Stimulated activated CD8-positive, alpha-beta memory T cell treated with anti-CD3 and anti-CD28 coated beads, Interleukin-2, amount 100 ng/mL, for 48 hours (primary cell): ENCODE data around the gene MOGAT1.
"Not testable (repeated sequence)": the region's sequence is repeated elsewhere in the genome, so short reads cannot be mapped to it uniquely, and the experiment has no call there.

Experiments
- DNase-seq, 2 donors: peaks; one replicate each; pipeline ENCODE4 v3.0.0-alpha.2; 2020; ENCODE audit warnings: low read depth in 2 of 2

The MOGAT1 gene

DNA sequence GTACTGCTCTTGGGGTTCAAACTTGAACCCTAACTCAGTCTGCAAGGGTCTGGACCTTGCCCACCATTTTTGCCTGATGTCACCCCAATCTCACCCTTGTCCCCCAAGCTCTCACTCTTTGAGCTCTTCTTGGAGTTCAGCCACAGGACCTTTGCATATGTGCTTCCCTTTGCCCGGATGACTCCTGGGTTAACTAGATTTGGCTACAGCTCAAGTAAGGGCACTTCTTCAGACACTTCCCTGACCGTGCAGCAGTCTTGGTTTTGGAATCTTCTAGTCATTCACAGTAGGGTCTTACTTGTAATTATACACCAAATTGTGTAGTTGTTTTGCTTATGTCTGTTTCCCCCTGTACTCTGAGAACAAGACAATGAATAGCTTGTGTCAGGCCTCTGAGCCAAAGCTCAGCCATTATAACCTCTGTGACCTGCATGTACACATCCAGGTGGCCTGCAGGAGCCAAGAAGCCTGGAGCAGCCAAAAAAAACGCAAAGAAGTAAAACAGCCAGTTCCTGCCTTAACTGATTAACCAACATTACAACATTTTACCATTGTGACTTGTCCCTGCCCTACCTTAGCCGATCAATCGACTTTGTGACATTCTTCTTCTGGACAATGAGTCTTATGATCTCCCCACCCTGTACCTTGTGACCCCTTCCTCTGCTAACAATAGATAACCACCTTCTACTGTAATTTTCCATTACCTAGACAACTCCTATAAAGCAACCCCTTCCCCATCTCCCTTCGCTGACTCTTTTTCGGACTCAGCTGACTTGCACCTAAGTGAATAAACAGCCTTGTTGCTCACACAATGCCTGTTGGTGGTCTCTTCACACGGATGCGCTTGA, 1.0 kb upstream of the MOGAT1 start:
- no peak for DNase-seq

DNA sequence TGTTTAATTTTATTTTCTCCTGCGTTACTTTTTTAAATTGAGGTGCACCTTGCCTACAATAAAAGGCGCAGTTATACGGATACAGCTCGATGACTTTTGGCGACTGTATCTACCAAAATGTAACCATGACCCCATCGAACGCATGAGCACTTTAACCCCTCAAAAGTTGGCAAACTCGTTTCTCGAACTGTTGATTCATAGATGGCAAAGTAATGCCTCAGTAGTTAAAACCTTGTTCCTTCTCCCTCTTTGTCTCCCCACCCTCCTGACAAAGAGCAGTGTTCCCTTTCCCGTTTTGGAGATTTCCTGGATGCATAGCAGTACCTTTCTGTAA, 577 bp downstream of the MOGAT1 start:
- no peak for DNase-seq

DNA sequence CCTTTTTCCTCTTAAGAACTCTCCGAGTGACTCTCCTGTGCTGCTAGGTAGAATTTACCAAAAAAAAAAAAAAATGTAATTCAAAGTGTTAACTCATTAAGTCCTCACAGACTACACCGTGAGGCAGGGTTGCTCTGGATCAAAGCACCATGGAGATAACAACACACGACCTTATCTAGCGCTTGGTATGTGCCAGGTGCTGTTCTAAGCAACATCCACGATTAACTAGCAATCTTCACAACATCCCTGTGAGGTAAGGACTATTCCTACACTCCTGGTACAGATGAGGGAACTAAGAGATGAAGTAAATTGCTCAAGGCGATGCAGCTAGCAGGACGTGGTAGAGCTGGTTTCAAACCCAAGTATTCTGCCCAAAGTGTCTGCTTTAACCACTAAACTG, 1.8 kb downstream of the MOGAT1 start:
- no peak for DNase-seq

DNA sequence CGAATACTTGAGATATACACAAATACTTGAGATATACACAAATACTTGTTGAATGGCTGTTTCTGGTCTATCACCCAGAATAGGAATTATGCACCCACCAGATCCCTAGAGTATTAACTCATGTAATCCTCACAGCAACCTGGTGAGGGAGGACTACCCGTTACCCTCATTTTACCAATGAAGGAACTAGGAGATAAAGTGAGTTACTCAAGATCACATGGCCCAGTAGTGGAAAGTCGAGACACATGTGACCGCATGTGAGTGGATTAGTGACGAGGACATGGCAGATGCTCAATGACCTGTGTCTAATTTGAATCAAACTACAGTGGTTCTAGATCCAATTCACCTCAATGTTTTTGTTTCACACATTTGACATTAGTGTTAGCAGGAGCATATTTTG, 2.4 kb downstream of the MOGAT1 start:
- DNase-seq: no peak

DNA sequence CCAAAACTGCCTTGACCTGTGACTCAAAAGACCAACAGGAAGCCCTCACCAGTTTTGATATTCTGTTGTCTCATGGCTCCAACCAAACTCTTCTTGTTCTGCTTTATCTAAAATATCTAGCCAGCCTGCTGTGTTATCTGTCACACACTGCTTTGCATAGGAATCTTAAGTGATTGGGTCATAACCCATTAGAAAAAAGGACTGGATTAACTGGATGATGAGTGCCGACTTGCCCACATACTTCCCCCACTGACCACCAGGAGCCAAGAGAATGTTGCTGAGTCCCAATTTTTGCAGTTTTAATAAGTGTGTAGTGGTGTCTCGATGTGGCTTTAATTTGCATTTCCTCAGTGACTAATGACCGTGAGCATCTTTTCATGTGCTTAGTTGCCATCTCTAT, 6.5 kb downstream of the MOGAT1 start:
- no peak for DNase-seq

DNA sequence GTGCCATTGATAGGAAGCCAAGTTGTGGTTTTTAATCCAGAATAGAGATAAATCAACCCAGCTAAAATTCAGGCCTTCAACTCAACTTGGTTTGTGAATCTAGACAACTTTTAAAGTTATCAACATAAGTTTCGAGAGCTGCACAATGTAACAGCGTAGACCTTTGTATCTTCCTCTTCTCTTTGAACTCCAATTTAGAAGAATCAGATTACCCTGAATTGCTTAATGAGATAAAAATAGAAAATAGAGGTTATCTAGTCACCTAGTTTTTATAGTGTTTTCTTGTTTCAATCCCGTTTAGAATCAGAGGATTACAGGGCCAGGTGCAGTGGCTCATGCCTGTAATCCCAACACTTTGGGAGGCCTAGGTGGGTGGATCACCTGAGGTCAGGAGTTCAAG, 12.3 kb downstream of the MOGAT1 start:
- DNase-seq: no peak

DNA sequence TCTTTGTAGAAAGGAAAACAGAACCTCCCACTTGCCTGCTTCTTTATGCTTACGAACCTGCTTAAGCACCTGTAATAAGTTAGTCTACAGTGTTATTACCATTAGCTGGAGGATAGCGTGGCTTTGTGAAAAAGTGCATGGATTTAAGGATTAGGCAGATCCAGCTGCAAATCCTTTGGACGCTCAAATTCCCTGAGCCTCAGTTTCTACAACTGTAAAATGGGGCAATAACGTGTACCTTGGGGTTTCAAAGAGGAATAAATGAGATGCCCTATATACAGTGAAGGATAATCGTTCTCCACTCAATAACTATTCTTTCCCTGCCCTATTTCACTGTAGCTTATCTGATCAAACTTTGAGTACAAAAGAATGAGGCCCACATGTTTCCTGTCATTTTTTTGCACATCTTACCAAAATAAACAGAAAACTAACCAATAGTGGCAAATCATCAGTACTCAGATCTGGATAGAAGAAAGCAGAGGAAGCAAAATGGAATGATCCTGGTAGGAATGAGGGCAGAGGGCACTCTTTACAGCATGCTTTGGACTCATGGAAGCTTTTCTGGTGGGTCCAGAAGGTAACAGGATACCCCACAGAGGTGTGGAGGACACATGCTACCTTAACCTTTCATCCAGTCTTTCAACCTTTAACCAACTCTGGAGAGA, 14.8 kb downstream of the MOGAT1 start:
- DNase-seq: no peak

DNA sequence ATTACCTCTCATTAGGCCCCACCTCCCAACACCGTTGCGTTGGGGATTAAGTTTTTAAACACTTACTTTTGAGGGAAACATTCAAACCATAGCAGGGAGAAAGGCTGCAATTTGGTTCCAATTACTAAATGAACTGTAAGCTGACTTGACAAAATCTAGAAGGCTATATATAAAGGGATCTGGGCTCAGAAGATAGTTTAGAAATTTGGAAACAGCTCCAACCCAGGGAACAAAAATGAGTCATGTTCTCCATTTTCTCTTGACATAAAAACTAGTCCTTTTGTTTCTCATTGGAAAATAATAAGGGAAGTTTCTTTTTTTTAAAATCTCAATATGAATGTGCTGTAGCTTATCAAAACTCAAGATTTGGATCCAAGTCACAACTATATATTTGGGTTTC, 17.5 kb downstream of the MOGAT1 start:
- no peak for DNase-seq

DNA sequence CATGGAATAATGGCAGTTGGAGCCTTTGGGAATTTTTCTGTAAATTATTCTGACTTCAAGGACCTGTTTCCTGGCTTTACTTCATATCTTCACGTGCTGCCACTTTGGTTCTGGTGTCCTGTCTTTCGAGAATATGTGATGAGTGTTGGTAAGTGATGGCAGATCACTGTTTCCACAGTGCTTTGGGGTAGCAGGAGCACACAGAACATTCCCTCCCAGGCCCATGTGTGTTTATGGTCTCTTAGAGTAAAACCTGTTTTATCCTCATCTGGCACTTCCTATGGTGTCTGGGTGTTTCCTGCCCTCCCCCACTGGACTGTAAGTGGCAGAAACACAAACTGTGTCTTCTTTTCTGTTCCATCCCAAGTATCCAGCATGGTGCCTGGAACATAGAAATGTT, 17.9 kb downstream of the MOGAT1 start:
- no peak for DNase-seq

DNA sequence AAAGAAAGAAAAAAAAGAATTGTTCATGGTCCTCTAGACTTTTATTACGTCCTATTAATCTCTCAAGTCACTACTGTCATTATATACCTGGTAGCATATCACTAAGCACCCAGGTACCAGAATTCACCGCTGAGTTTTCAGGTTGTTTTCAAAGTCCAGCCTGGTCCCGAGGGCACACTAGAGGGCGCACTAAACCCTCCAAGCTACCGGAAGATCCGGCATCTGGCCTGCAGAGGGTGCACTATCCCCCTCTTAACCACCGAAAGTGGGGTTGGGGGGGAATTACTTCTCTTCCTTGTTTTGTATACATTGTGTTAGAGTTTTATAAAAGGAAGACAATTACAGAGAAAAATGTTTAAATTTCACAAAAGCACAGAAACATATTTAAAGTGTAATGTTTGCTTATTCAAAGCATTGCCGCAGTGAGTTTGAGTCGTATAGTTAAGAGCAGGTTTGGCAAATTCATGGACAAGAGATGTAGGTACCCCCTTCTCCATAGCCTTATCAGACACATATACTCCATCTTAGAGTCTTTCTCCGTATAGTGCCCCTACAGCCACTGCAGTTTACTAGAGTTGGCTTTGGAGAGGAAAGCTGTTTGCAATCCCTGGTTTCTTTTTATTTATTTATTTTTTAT, 19.2 kb downstream of the MOGAT1 start:
- peak; percentile 49 to 66 for DNase-seq

DNA sequence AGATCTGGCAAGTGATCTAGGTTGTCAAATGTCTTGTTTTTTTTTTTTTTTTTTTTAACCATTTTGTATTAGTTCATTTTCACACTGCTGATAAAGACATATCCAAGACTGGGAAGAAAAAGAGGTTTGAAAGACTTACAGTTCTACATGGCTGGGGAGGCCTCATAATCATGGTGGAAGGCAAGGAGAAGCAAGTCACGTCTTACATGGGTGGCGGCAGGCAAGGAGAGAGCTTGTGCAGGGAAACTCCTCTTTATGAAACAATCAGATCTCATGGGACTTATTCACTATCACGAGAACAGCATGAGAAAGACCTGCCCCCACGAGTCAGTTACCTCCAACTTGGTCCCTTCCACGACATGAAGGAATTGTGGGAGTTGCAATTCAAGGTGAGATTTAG, 22.0 kb downstream of the MOGAT1 start:
- not testable (repeated sequence) for DNase-seq

DNA sequence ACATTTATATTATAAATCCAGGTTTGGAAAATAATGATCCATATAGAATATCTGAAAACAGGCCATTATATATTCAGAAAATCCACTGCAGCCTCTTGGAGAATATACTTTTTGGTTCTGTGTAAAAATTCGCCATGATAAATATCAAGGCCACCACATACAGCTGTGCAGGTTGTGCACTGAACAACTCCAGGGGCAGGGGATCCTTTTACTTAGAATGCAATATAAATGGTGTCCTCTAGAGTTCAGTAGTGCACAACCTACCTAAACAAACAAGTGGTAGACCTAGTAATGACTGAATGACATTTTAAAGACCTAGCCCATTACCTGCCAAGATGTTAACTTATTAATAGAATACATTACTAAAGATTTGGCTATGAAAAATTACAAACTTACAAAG, 22.4 kb downstream of the MOGAT1 start:
- DNase-seq: no peak

DNA sequence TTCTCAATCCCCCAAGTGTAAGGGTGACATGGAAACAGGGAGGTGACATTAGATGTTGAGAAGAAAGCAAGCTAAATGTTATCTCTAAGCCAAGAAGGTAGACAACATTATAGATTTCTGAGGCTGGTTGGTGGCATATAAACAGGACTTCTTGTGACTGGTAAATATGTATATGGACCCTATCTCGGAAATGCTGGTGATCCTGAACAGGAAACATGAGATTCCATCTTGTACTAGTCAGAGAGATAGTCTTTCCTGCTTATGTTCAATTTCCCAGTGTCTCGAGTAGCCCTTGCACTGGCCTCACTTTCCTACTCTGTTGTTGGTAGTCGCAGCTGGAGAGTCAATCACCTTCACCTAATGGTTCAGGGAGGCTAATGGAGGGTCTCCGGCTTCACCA, 26.8 kb downstream of the MOGAT1 start:
- DNase-seq: no peak

DNA sequence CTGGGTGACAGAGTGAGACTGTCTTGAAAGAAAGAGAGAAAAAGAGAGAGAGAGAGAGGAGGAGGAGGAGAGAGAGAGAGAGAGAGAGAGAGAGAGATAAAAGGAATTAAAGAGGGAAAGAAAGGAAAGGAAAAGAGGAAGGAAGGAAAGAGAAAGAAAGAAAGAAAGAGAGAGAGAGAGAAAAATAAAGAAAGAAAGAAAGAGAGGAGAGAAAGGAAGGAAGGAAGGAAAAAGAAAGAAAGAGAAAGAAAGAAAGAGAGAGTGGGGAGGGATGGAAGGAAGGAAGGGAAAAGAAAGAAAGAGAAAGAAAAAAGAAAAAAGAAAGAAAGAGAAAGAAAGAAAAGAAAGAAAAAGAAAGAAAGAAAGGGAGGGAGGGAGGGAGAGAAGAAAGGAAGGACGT, 29.8 kb downstream of the MOGAT1 start:
- no peak for DNase-seq

DNA sequence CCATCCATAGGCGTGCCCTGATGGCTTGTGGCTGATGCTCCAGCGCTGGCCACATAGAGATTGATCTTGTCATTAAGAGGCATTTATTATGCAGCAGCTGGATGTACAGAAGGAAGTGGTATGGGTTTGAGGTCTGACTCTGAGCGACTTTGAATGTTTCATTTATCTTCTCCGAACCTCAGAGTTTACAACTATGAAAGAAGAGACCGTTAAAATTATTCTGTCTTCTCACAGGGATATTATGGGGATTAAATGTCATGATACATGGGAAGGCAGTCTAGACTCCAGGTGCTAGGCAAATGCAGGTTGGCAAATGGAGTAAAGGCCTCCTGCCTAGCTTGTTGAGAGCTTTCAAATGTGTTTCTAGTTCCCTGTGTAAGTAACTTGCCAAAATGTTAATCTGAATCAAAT, 30.3 kb downstream of the MOGAT1 start:
- no peak for DNase-seq

DNA sequence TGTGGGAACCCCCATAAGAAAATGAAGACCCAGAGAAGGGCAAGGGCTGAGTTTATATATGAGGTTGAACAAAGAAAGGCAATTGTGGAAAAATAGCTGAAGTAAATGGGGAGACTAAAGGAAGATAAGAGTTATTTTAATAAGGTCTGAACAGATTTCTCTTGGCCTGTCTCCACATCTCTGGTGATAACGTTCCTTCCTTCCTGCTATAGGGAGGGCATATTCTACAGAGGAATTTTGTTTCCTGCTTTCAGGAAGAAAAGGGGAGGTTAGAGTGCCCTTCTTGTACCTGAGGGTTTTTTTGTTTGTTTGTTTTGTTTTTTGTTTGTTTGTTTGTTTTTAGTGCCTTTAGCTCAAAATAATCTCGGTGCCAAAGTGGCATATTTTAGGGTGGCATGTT, 31.6 kb downstream of the MOGAT1 start:
- no peak for DNase-seq

DNA sequence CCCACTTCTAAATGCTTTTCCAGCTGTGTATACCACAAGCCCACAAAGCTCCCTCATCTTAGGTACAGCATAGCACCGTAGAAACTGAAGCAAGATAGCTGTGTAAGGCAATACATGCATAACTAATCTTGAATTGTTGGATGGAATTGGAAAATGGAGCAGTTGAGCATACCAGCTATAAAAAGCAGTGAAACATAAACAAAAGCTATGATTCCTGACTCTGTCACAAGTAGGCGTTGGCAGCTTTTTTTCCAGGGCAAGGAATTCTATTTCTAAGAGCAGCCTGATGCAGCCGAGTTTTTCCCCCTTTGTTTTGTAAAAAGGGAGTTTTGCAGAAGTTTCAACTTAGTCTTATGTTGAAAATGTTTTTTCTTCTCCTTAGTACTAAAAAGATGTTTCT, 32.4 kb downstream of the MOGAT1 start:
- no peak for DNase-seq

DNA sequence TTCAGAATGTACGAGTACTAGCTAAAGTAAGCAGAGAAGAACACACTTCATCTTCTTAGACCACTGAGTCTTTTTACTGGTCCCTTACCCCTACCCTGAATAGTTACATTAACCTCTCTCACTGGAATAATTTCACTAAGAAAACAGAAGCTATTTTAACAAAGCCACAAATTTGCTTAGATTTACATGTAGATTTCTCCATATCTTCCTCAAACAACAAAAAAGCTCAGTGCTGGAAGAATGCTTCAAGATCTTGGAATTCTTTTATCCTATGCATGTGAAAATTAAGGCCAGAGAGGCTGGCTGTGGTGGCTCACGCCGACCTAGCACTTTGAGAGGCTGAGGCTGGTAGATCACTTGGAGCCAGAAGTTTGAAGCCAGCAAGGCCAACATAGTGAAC, 35.2 kb downstream of the MOGAT1 start:
- no peak for DNase-seq

DNA sequence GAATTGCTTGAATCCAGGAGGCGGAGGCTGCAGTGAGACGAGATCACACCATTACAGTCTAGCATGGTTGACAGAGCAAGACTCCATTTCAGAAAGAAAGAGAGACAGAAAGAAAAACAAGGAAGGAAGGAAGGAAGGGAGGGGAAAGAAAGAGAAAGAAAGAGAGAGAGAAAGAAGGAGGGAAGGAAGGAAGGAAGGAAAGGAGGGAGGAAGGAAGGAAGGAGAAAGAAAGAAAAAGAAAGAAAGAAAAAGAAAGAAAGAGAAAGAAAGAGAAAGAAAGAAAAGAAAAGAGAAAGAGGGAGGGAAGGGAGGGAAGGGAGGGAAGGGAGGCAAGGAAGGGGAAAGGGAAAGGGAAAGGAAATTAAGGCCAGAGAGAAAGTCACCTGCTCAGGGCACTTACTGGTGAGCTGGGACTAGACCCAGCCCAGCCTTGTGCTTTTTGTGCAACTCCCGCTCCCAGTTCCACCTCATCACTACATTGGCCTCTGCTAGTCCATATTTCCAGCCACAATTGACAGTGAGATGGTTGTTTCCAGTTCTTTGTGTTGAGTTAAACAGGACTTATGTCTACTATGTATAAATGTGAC, 35.7 kb downstream of the MOGAT1 start:
- DNase-seq: no peak

DNA sequence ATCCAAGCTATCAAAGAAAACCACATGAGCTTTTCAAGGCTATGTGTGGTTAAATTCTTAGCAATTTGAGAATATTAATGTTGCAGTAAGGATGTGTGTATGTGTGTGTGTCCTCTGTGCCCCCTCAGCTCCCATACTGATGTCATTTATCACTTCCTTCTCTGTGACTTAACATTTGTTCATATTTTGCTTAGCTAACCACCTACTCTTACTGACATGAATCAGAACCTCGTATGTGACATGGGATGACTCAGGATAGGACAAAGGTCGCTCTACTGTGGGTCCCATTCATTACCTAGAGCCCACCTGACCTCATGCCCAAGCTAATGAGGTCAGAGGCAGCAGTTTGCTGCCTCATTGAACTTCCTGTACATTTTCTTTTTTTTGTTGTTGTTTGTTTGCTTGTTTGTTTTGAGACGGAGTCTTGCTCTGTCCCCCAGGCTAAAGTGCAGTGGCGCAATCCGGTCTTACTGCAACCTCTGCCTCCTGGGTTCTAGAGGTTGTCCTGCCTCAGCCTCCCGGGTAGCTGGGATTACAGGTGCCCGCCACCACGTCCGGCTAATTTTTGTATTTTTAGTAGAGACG, 36.3 kb downstream of the MOGAT1 start:
- no peak for DNase-seq

DNA sequence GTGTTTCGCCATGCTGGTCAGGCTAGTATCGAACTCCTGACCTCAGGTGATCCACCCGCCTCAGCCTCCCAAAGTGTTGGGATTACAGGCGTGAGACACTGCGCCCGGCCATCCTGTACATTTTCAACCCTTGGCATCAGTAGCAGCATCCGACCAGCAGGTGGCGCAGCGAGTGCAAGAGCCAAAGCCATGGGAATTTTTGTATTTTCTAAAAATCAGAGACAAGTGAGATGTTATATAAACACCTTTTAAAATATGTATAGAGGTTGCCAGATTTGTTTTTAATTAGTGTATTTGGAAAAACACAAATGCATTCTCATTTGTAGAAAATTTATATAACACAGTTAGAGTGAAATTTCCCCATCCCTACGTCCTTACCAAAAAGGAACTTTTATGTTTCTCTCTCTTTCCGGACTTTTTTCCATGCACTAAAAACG, 36.8 kb downstream of the MOGAT1 start:
- peak; percentile 61 to 71 for DNase-seq

DNA sequence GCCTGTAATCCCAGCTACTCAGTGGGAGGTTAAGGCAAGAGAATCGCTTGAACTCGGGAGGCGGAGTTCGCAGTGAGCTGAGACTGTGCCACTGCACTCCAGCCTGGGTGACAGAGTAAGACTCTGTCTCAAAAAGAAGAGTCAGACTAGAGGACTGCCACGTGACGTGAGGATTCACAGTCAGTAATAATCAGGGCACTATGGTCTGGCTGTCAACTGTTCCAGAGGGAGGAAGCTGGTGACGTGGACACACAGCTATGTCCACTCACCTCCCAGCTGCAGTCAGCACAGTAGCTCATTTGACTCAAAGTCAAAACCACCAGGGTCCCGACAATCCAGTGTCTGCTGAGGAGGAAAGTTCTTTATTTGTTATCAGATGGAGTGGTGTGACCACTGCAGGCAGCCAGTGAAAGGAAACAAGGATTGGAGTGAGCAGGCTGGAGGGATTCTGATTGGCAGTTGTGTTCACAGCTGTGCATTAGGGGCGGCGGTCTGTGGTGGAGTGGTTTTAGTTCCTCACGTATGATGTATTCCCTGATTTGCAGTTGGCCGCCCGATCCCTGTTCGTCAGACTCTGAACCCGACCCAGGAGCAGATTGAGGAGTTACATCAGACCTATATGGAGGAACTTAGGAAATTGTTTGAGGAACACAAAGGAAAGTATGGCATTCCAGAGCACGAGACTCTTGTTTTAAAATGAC, 37.9 kb downstream of the MOGAT1 start:
- no peak for DNase-seq
